H1 (cell line): ENCODE results near the gene PCNX3. TPM values are rescaled to one million over a fixed set of nuclear protein-coding genes. Genes with fewer than 3 reads are reported as not detected.

ENCODE experiments used
- CTCF ChIA-PET: fragments of 300-600 bp; sonication (Branson Sonifier 250); formaldehyde crosslinking; loops from one replicate; lab custom pipeline; 2021; ENCODE audit not compliant: partially characterized antibody; lab: Charles Lee
- POLR2A ChIA-PET: fragments of 300-600 bp; sonication (Branson Sonifier 250); formaldehyde crosslinking; loops from one replicate; lab custom pipeline; 2021; ENCODE audit warnings: inconsistent platforms; ENCODE audit not compliant: partially characterized antibody; lab: Charles Lee
- DNase-seq, 2 experiments: peaks; one replicate each; pipeline versions ENCODE4 v3.0.0 to v3.0.0-alpha.2; 2010 to 2022; ENCODE audit warnings: low spot score in 2 of 2, low read depth in 1 of 2, mixed read lengths in 1 of 2
- FAIRE-seq: peaks from 2 replicates; lab custom pipeline; 2011; peaks lifted over from hg19 to GRCh38; lab: Jason Lieb, UNC
- H2AFZ ChIP-seq: 2 replicates; pipeline ENCODE4 v1.8.1; 2012; ENCODE audit warnings: low read length, inconsistent platforms
- H2AK5ac ChIP-seq: 2 replicates; pipeline ENCODE4 v1.6.1; 2013; ENCODE audit warnings: low read depth, low read length
- H2BK120ac ChIP-seq: replicated peaks from 2 replicates; pipeline ENCODE3; 2013; ENCODE audit warnings: low read depth, low read length, inconsistent platforms
- H2BK12ac ChIP-seq: 2 replicates; pipeline ENCODE4 v1.6.1; 2013; ENCODE audit warnings: low read depth, low read length
- H2BK15ac ChIP-seq: 2 replicates; pipeline ENCODE4 v1.6.1; 2013; ENCODE audit warnings: low read length
- H2BK20ac ChIP-seq: 2 replicates; pipeline ENCODE4 v1.6.1; 2013; ENCODE audit warnings: low read length
- H2BK5ac ChIP-seq: 2 replicates; pipeline ENCODE4 v1.6.1; 2013; ENCODE audit warnings: low read depth, low read length
- H3K14ac ChIP-seq: 2 replicates; pipeline ENCODE4 v1.6.1; 2013; ENCODE audit warnings: inconsistent platforms; ENCODE audit not compliant: insufficient read length
- H3K18ac ChIP-seq: 2 replicates; pipeline ENCODE4 v1.6.1; 2013; ENCODE audit warnings: low read length; ENCODE audit errors: extremely low read depth
- H3K23ac ChIP-seq: 2 replicates; pipeline ENCODE4 v1.6.1; 2013; ENCODE audit warnings: inconsistent platforms; ENCODE audit not compliant: insufficient read length
- H3K23me2 ChIP-seq: 2 replicates; pipeline ENCODE4 v1.6.1; 2013; ENCODE audit warnings: low read depth, low read length
- H3K27ac ChIP-seq: 2 replicates; pipeline ENCODE4 v1.6.1; 2011; ENCODE audit warnings: low read depth, low read length, inconsistent platforms
- H3K27me3 ChIP-seq, 4 experiments: replicated peaks in 1 of 4; 1 replicate in 1 of 4; 2 replicates in 3 of 4; pipeline versions ENCODE4 v1.6.1 to v1.8.1; 2011 to 2013; ENCODE audit warnings: low read length in 3 of 4, mild to moderate bottlenecking in 3 of 4, inconsistent platforms in 2 of 4, mixed read lengths in 2 of 4, moderate library complexity in 1 of 4; ENCODE audit not compliant: control insufficient read depth in 3 of 4, insufficient read depth in 3 of 4; ENCODE audit errors: extremely low read depth in 1 of 4
- H3K36me3 ChIP-seq, 4 experiments: 2 replicates each; pipeline versions ENCODE4 v1.6.1 to v1.8.1; 2011 to 2013; ENCODE audit warnings: mild to moderate bottlenecking in 4 of 4, low read length in 3 of 4, moderate library complexity in 2 of 4, control low read depth in 1 of 4, inconsistent platforms in 1 of 4; ENCODE audit not compliant: insufficient read depth in 4 of 4, control insufficient read depth in 2 of 4
- H3K4ac ChIP-seq: replicated peaks from 2 replicates; pipeline ENCODE3; 2013; ENCODE audit warnings: low read length, low read depth, mixed read lengths, inconsistent platforms; ENCODE audit not compliant: insufficient read length
- H3K4me1 ChIP-seq, 4 experiments: replicated peaks in 1 of 4; 1 replicate in 1 of 4; 2 replicates in 3 of 4; pipeline versions ENCODE4 v1.6.1 to v1.8.1; 2011 to 2013; ENCODE audit warnings: low read length in 3 of 4, inconsistent platforms in 2 of 4, mixed read lengths in 1 of 4; ENCODE audit not compliant: insufficient read depth in 4 of 4, control insufficient read depth in 3 of 4
- H3K4me2 ChIP-seq, 2 experiments: 2 replicates each; pipeline versions ENCODE4 v1.6.1 to v1.8.1; 2011 to 2013; ENCODE audit warnings: low read depth in 2 of 2, low read length in 2 of 2, control low read depth in 1 of 2, inconsistent platforms in 1 of 2, mild to moderate bottlenecking in 1 of 2; ENCODE audit not compliant: insufficient read depth in 1 of 2
- H3K4me3 ChIP-seq, 4 experiments: fragments of 200-600, 300-600 bp in 1 of 4; sonication (generic), shearing (Covaris generic), sonication (Bioruptor Twin) in 1 of 4; 2 replicates each; pipeline versions ENCODE4 v1.5.1 to v1.8.1; 2011 to 2016; ENCODE audit warnings: low read length in 4 of 4, low read depth in 3 of 4, control low read depth in 2 of 4, inconsistent platforms in 2 of 4, mild to moderate bottlenecking in 2 of 4, mixed read lengths in 1 of 4, moderate library complexity in 1 of 4; ENCODE audit not compliant: insufficient read depth in 2 of 4; ENCODE audit errors: extremely low read depth in 1 of 4
- H3K56ac ChIP-seq: replicated peaks from 2 replicates; pipeline ENCODE3; 2013; ENCODE audit warnings: low read depth, mild to moderate bottlenecking, mixed read lengths, low read length, inconsistent platforms; ENCODE audit not compliant: insufficient read length
- H3K79me1 ChIP-seq: 2 replicates; pipeline ENCODE4 v1.6.1; 2013; ENCODE audit warnings: low read depth, low read length, control low read depth
- H3K79me2 ChIP-seq, 2 experiments: 2 replicates each; pipeline versions ENCODE4 v1.6.1 to v1.8.1; 2012 to 2013; ENCODE audit warnings: low read length in 2 of 2, mild to moderate bottlenecking in 2 of 2, inconsistent platforms in 1 of 2; ENCODE audit not compliant: insufficient read depth in 2 of 2, control insufficient read depth in 1 of 2
- H3K9ac ChIP-seq, 4 experiments: replicated peaks in 1 of 4; 1 replicate in 1 of 4; 2 replicates in 3 of 4; pipeline versions ENCODE4 v1.6.1 to v1.8.1; 2011 to 2013; ENCODE audit warnings: low read depth in 3 of 4, low read length in 3 of 4, control low read depth in 2 of 4, mild to moderate bottlenecking in 2 of 4, moderate library complexity in 2 of 4, inconsistent platforms in 1 of 4; ENCODE audit errors: extremely low read depth in 1 of 4
- H3K9me3 ChIP-seq, 2 experiments: 2 replicates each; pipeline versions ENCODE4 v1.6.1 to v1.8.1; 2012 to 2013; ENCODE audit warnings: mild to moderate bottlenecking in 2 of 2, moderate library complexity in 2 of 2, control low read depth in 1 of 2, inconsistent platforms in 1 of 2, low read depth in 1 of 2, low read length in 1 of 2, mixed read lengths in 1 of 2; ENCODE audit not compliant: insufficient read depth in 2 of 2
- H4K20me1 ChIP-seq, 2 experiments: replicated peaks in 1 of 2; 2 replicates each; pipeline versions ENCODE3 to v1.8.1; 2011 to 2013; ENCODE audit warnings: inconsistent platforms in 2 of 2, low read length in 2 of 2, mild to moderate bottlenecking in 1 of 2; ENCODE audit not compliant: insufficient read depth in 2 of 2, control insufficient read depth in 1 of 2
- H4K5ac ChIP-seq: 2 replicates; pipeline ENCODE4 v1.6.1; 2013; ENCODE audit warnings: low read length, low read depth, mixed read lengths, inconsistent platforms; ENCODE audit not compliant: insufficient read length
- H4K8ac ChIP-seq: 2 replicates; pipeline ENCODE4 v1.8.0; 2013; ENCODE audit warnings: mild to moderate bottlenecking, moderate library complexity, low read length, inconsistent platforms; ENCODE audit not compliant: insufficient read depth; ENCODE audit errors: extremely low read depth
- H4K91ac ChIP-seq: replicated peaks from 2 replicates; pipeline ENCODE3; 2013; ENCODE audit warnings: low read length, mixed read lengths, inconsistent platforms; ENCODE audit not compliant: insufficient read length
- BCL11A ChIP-seq, 2 experiments: IDR thresholded peaks; one replicate each; pipeline ENCODE4 v1.6.1; 2011; ENCODE audit warnings: low read depth in 2 of 2, low read length in 2 of 2, mild to moderate bottlenecking in 2 of 2
- CBX5 ChIP-seq: fragments of 300-800, 300-1000 bp; sonication (generic); IDR thresholded peaks from 2 replicates; pipeline ENCODE4 v1.7.1; 2016; ENCODE audit warnings: antibody characterized with exemption, low read length, low read depth
- CHD1 ChIP-seq: IDR thresholded peaks from 2 replicates; pipeline ENCODE4 v1.6.1; 2012; ENCODE audit warnings: low read depth, low read length, improper control_type of control experiment
- CHD2 ChIP-seq: IDR thresholded peaks from 2 replicates; pipeline ENCODE4 v1.6.1; 2012; ENCODE audit warnings: low read length, improper control_type of control experiment
- FOSL1 ChIP-seq: IDR thresholded peaks from 2 replicates; pipeline ENCODE4 v1.6.1; 2011; ENCODE audit warnings: mild to moderate bottlenecking, low read depth, low read length, moderate library complexity; ENCODE audit not compliant: insufficient read depth
- JUND ChIP-seq: IDR thresholded peaks from 2 replicates; pipeline ENCODE4 v1.6.1; 2011; ENCODE audit warnings: mild to moderate bottlenecking, improper control_type of control experiment, low read length
- MAFK ChIP-seq: IDR thresholded peaks from 2 replicates; pipeline ENCODE4 v1.6.1; 2012; ENCODE audit warnings: low read depth, mild to moderate bottlenecking, improper control_type of control experiment, low read length
- POLR2A ChIP-seq, 2 experiments: IDR thresholded peaks; 1 replicate in 1 of 2; 2 replicates in 1 of 2; pipeline ENCODE4 v1.6.1; 2011; ENCODE audit warnings: low read depth in 2 of 2, low read length in 2 of 2, mild to moderate bottlenecking in 2 of 2; ENCODE audit errors: control extremely low read depth in 1 of 2
- SAP30 ChIP-seq: fragments of 300-600 bp; sonication (generic); IDR thresholded peaks from 2 replicates; pipeline ENCODE4 v1.7.1; 2012; ENCODE audit warnings: low read length, moderate library complexity, mild to moderate bottlenecking, inconsistent platforms; ENCODE audit not compliant: insufficient read depth, insufficient replicate concordance
- USF2 ChIP-seq: IDR thresholded peaks from 2 replicates; pipeline ENCODE4 v1.6.1; 2011; ENCODE audit warnings: low read length, improper control_type of control experiment
- WGBS, 2 experiments: shearing (Covaris generic) in 1 of 2; methylation state at CpG; one replicate each; pipeline versions ENCODE4 v1.1.6 to v1.1.7; 2013 to 2015; ENCODE audit warnings: low lambda C conversion rate in 2 of 2, mixed read lengths in 2 of 2, inconsistent platforms in 1 of 2, low coverage in 1 of 2, missing lambda C conversion rate in 1 of 2; ENCODE audit not compliant: insufficient replicate concordance in 2 of 2, insufficient coverage in 1 of 2, insufficient read length in 1 of 2; ENCODE audit errors: extremely low coverage in 1 of 2, missing lambda C conversion rate in 1 of 2; 5-methylcytosine and 5-hydroxymethylcytosine counted together
- polyA plus RNA-seq, 7 experiments: library from polyadenylated mRNA; depleted of rRNA in 3 of 7; stranded (reverse) in 5 of 7; unstranded in 2 of 7; fragments of >200 nt in 5 of 7; fragments of 200-250 nt in 2 of 7; gene quantifications; 1 replicate in 5 of 7; 2 replicates in 1 of 7; 4 replicates in 1 of 7; pipeline versions ENCODE4 v1.2.1 to v1.2.3, GENCODE V29; 2011 to 2013; ENCODE audit warnings: missing spikeins in 2 of 7, mixed read lengths in 2 of 7
- total RNA-seq: library from RNA; stranded (reverse); fragmentation: NEBNext Ultra II Directional; extraction: Animal tissue kit (Norgen Biotek cat#: 25700); gene quantifications from 2 replicates; pipeline ENCODE4 v1.2.1, GENCODE V29; 2021
- TF ChIP-seq, protein P1 (sequence below): IDR thresholded peaks from 2 replicates; pipeline ENCODE4 v1.6.1; 2012; ENCODE audit warnings: inconsistent platforms

PCNX3 gene
- total and polyA plus RNA-seq, 2 of the 8 experiments (the other 6 are each of a cell fraction or from before 2014, with no cell fraction given) = 27.2 to 38.8 TPM

DNA sequence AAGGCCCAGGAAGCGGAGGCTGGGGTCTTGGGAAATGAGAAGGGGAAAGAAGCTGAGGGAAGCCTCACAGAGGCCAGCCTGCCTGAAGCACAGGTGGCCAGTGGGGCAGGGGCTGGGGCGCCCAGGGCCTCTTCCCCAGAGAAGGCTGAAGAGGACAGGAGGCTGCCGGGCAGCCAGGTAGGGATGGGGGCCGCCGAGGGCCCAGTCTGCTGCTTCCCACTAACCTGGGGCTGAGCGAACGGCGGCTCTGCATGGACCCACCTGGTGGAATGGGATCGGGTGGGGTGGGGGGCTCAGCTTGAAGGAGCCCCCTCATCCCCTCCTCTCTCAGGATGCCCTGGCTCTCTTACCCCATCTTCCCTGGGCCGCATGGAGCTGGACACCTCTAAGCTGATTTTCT is 32.0 kb upstream of the PCNX3 start:
- POLR2A ChIA-PET = interaction anchor here (0.7 to 4.4 kb wide), 5 partner anchors 7 to 461 kb away, joined by 3 to 36 read pairs (median 3); partner anchors contain the start of genes EHBP1L1, FAM89B, FAU and MRPL49

More for the DNA sequence above, 32.0 kb upstream of the PCNX3 start:
- Histone ChIP-seq H2BK15ac (no peak overlapping the region), H3K56ac (no peak overlapping the region), H3K9me3 (no peaks in the 10 kb centered on the region), H2AK5ac (no peak overlapping the region), H3K23ac (no peak overlapping the region), H4K91ac (no peak overlapping the region), H2BK20ac (no peak overlapping the region), H2BK120ac (no peak overlapping the region), H3K18ac (no peak overlapping the region), H3K36me3 (no peaks in the 10 kb centered on the region), H3K27me3 (peaks cover 20 to 47% (median 39%) of the 10 kb centered on the region in 4 experiments; a peak in 6 of 7 replicates), H2BK5ac (no peak overlapping the region), H3K9ac (no peak overlapping the region), H3K79me2 (no peaks in the 10 kb centered on the region), H3K27ac (no peak overlapping the region), H4K8ac (no peak overlapping the region), H3K4me2 (no peak overlapping the region), H3K4me3 (no peak overlapping the region), H4K5ac (no peak overlapping the region), H4K20me1 (peaks cover 0 to 2% of the 10 kb centered on the region in 2 experiments), H3K4me1 (peaks cover 0 to 21% (median 6%) of the 10 kb centered on the region in 4 experiments; a peak in 6 of 7 replicates), H3K79me1 (no peaks in the 10 kb centered on the region), H3K4ac (no peak overlapping the region), H2BK12ac (no peak overlapping the region), H2AFZ (no peak overlapping the region), H3K14ac (no peak overlapping the region), H3K23me2 (peaks cover 3% of the 10 kb centered on the region; the same call in 1 of the 2 replicates)
- 90% methylated on average over 9 of the region's 10 CpGs; no CpG with 5 or more reads in 1 of the 2 experiments for WGBS, 2 experiments
- TF ChIP-seq MAFK (no peak), SAP30 (no peak), USF2 (no peak), CHD2 (no peak), BCL11A (IDR thresholded peaks at IDR 0.05; ENCODE audit: low read depth in 2 of 2, low read length in 2 of 2) (no peak), JUND (no peak), CHD1 (no peak), FOSL1 (no peak), POLR2A (IDR thresholded peaks at IDR 0.05; ENCODE audit: control extremely low read depth in 1 of 2, low read depth in 2 of 2, low read length in 2 of 2) (no peak), CBX5 (no peak)
- TF ChIP-seq, protein P1, sequence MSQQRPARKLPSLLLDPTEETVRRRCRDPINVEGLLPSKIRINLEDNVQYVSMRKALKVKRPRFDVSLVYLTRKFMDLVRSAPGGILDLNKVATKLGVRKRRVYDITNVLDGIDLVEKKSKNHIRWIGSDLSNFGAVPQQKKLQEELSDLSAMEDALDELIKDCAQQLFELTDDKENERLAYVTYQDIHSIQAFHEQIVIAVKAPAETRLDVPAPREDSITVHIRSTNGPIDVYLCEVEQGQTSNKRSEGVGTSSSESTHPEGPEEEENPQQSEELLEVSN = no peak
- CTCF ChIA-PET = interaction anchor here (0.5 to 14.5 kb wide), 5 partner anchors 10 to 895 kb away, joined by 3 to 162 read pairs (median 5); partner anchors contain the start of genes FAM89B, KCNK7 and ZNRD2
- DNase-seq (no peak), FAIRE-seq (no peak)
